ENCODE data around the gene UQCRC1.

Gene UQCRC1

DNA sequence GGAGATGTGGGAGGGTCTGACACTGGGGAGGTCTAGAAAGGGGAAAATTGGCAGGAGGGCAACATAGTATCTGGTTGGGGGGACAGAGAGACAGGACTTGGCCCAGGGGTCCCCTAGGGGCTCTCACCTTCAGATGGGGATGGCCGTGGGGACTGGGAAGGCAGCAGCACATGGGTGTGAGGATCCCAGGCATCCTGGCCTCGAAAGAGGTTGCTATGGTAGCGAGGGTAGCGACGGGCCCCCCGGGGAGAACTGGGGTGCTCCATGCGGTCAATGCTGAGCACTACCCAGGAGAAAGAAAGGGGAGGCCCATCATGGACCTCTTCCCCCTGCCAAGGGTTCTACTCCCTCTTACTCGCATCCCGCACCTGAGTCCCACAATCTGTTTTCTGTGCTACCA, 38.3 kb upstream of the UQCRC1 start:
- peaks cover 0 to 3% of the 10 kb centered on the region in 2 donors for H3K4me1 ChIP-seq (ENCODE audit: control insufficient read depth in 2 of 2, insufficient read depth in 2 of 2, low read length in 2 of 2)
- no peaks in the 10 kb centered on the region for H3K36me3 ChIP-seq (ENCODE audit: control insufficient read depth in 2 of 2, insufficient read depth in 2 of 2, low read length in 2 of 2)
- H3K9ac ChIP-seq (ENCODE audit: low read depth in 1 of 2, low read length in 2 of 2), result no peak overlapping the region
- H3K4me3 ChIP-seq (ENCODE audit: low read length in 2 of 2), result no peak overlapping the region
- no peak overlapping the region for H3K27ac ChIP-seq (ENCODE audit: low read depth in 2 of 2, low read length in 2 of 2)
- H3K9me3 ChIP-seq (ENCODE audit: control insufficient read depth in 2 of 2, low read length in 2 of 2), result no peaks in the 10 kb centered on the region
- H3K27me3 ChIP-seq (ENCODE audit: control insufficient read depth in 2 of 2, insufficient read depth in 2 of 2, low read length in 2 of 2), result no peaks in the 10 kb centered on the region

DNA sequence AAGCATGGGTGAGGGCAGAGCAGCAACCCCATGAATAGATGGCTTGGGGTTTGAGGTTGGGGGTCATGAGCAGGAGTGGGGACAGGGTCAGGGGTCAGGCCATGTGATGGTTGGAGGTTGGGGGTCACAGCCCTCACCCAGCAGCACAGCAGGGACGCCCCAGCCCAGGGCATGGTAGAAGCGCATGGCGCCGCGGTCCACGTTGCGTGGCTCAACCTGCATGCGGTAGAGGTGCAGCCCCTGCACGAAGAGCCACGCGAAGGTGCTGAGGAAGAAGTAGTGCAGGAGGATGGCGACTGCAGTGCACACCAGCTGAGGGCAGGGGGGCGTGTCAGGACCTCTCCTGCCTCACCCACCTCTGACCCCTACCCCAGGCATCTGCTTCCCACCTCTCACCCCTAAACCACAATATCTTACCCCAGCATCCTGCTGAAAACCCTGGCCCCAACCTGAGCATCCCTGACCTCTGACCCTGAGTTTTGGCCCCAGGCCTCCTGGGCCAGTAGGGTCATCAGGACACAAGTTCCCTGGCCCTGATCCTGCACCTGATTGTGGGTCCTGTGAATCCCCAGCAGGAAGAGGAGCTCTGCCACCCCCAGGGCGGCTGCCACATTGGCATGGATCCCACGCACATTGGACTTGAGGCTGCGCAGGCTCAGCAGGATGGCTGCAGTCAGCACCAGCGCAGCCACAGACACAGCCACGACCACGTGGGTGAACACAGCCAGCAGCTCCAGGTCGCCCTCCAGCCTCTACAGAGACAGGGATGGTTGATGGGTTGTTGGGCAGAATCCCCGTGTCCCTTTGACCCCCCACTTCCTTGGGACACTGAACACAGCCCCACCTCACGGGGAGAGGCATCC, 35.7 kb upstream of the UQCRC1 start:
- Histone ChIP-seq H3K36me3 (ENCODE audit: control insufficient read depth in 2 of 2, insufficient read depth in 2 of 2, low read length in 2 of 2) (no peaks in the 10 kb centered on the region), H3K9ac (ENCODE audit: low read depth in 1 of 2, low read length in 2 of 2) (no peak overlapping the region), H3K4me3 (ENCODE audit: low read length in 2 of 2) (no peak overlapping the region), H3K27me3 (ENCODE audit: control insufficient read depth in 2 of 2, insufficient read depth in 2 of 2, low read length in 2 of 2) (no peaks in the 10 kb centered on the region), H3K27ac (ENCODE audit: low read depth in 2 of 2, low read length in 2 of 2) (no peak overlapping the region), H3K4me1 (ENCODE audit: control insufficient read depth in 2 of 2, insufficient read depth in 2 of 2, low read length in 2 of 2) (no peaks in the 10 kb centered on the region), H3K9me3 (ENCODE audit: control insufficient read depth in 2 of 2, low read length in 2 of 2) (no peaks in the 10 kb centered on the region)

- no peak overlapping the region for H3K9ac ChIP-seq (ENCODE audit: low read depth in 1 of 2, low read length in 2 of 2)
- no peak overlapping the region for H3K27ac ChIP-seq (ENCODE audit: low read depth in 2 of 2, low read length in 2 of 2)
- H3K9me3 ChIP-seq (ENCODE audit: control insufficient read depth in 2 of 2, low read length in 2 of 2), result no peaks in the 10 kb centered on the region
- H3K27me3 ChIP-seq (ENCODE audit: control insufficient read depth in 2 of 2, insufficient read depth in 2 of 2, low read length in 2 of 2), result no peaks in the 10 kb centered on the region
- H3K36me3 ChIP-seq (ENCODE audit: control insufficient read depth in 2 of 2, insufficient read depth in 2 of 2, low read length in 2 of 2), result no peaks in the 10 kb centered on the region
- no peaks in the 10 kb centered on the region for H3K4me1 ChIP-seq (ENCODE audit: control insufficient read depth in 2 of 2, insufficient read depth in 2 of 2, low read length in 2 of 2)
- no peak overlapping the region for H3K4me3 ChIP-seq (ENCODE audit: low read length in 2 of 2)
Observed at GRCh38 chr3:48642605-48643004, 33.2 kb upstream of the UQCRC1 start.

DNA sequence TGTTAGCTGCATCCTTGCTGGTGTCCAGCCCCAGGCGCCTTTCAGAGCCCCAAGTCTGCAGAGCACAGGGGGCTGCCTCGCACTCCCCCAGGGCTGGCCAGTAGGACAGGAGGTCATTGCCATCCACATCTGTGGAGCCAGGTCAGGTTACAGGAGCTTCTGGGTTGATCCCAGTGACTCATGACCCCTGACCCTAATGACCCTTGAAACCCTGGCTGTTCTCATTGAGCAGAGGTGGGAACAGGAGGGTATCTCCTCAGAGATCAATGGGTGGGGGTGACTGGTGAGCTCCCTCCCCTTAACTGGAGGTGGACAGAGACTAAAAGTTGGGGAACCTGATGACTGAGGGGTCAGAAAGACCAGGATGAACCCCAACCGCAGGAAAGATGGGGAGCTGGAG, 31.9 kb upstream of the UQCRC1 start:
- Histone ChIP-seq H3K9me3 (ENCODE audit: control insufficient read depth in 2 of 2, low read length in 2 of 2) (no peaks in the 10 kb centered on the region), H3K36me3 (ENCODE audit: control insufficient read depth in 2 of 2, insufficient read depth in 2 of 2, low read length in 2 of 2) (no peaks in the 10 kb centered on the region)

GRCh38 chr3:48639944-48640606, 30.6 kb upstream of the UQCRC1 start:
- no peaks in the 10 kb centered on the region for H3K9me3 ChIP-seq (ENCODE audit: control insufficient read depth in 2 of 2, low read length in 2 of 2)
- H3K4me1 ChIP-seq (ENCODE audit: control insufficient read depth in 2 of 2, insufficient read depth in 2 of 2, low read length in 2 of 2), result peaks cover 7 to 9% of the 10 kb centered on the region in 2 donors
- H3K27ac ChIP-seq (ENCODE audit: low read depth in 2 of 2, low read length in 2 of 2), result no peak overlapping the region
- no peak overlapping the region for H3K9ac ChIP-seq (ENCODE audit: low read depth in 1 of 2, low read length in 2 of 2)
- no peaks in the 10 kb centered on the region for H3K36me3 ChIP-seq (ENCODE audit: control insufficient read depth in 2 of 2, insufficient read depth in 2 of 2, low read length in 2 of 2)
- no peaks in the 10 kb centered on the region for H3K27me3 ChIP-seq (ENCODE audit: control insufficient read depth in 2 of 2, insufficient read depth in 2 of 2, low read length in 2 of 2)
- H3K4me3 ChIP-seq (ENCODE audit: low read length in 2 of 2), result no peak overlapping the region

More for the DNA sequence above, 31.9 kb upstream of the UQCRC1 start:
- H3K27ac ChIP-seq (ENCODE audit: low read depth in 2 of 2, low read length in 2 of 2), result no peak overlapping the region
- H3K27me3 ChIP-seq (ENCODE audit: control insufficient read depth in 2 of 2, insufficient read depth in 2 of 2, low read length in 2 of 2), result no peaks in the 10 kb centered on the region
- H3K4me1 ChIP-seq (ENCODE audit: control insufficient read depth in 2 of 2, insufficient read depth in 2 of 2, low read length in 2 of 2), result peaks cover 0 to under 1% of the 10 kb centered on the region in 2 donors
- no peak overlapping the region for H3K9ac ChIP-seq (ENCODE audit: low read depth in 1 of 2, low read length in 2 of 2)
- H3K4me3 ChIP-seq (ENCODE audit: low read length in 2 of 2), result no peak overlapping the region

DNA sequence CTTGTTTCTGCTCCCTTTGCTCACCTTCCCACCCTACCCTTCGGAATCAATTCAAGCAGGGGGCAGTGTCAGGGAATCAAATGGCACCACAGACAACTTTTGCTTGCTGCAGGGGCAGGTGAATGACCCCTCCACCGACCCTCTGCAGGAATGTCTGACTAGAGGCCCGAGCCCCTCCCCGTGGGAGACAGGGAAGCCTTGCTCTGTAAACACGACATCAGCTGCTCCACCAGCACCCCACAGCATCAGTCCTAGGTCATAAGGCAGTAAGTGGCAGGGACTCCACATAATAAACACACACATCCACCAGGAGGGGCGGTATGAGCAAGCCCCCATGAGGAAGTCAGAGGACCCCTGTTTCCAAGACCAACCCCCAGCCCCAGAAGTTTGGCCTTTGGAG, 27.9 kb upstream of the UQCRC1 start:
- H3K9ac ChIP-seq (ENCODE audit: low read depth in 1 of 2, low read length in 2 of 2), result no peak overlapping the region
- H3K27me3 ChIP-seq (ENCODE audit: control insufficient read depth in 2 of 2, insufficient read depth in 2 of 2, low read length in 2 of 2), result no peaks in the 10 kb centered on the region
- no peaks in the 10 kb centered on the region for H3K9me3 ChIP-seq (ENCODE audit: control insufficient read depth in 2 of 2, low read length in 2 of 2)
- H3K27ac ChIP-seq (ENCODE audit: low read depth in 2 of 2, low read length in 2 of 2), result no peak overlapping the region
- peaks cover 11 to 12% of the 10 kb centered on the region in 2 donors for H3K36me3 ChIP-seq (ENCODE audit: control insufficient read depth in 2 of 2, insufficient read depth in 2 of 2, low read length in 2 of 2)
- no peak overlapping the region for H3K4me3 ChIP-seq (ENCODE audit: low read length in 2 of 2)
- H3K4me1 ChIP-seq (ENCODE audit: control insufficient read depth in 2 of 2, insufficient read depth in 2 of 2, low read length in 2 of 2), result peaks cover 17 to 19% of the 10 kb centered on the region in 2 donors

GRCh38 chr3:48636149-48636655, 26.8 kb upstream of the UQCRC1 start:
- H3K27ac ChIP-seq (ENCODE audit: low read depth in 2 of 2, low read length in 2 of 2), result peak overlapping the region; percentile 81 to 82
- H3K9me3 ChIP-seq (ENCODE audit: control insufficient read depth in 2 of 2, low read length in 2 of 2), result no peaks in the 10 kb centered on the region
- peaks cover 19 to 22% of the 10 kb centered on the region in 2 donors for H3K36me3 ChIP-seq (ENCODE audit: control insufficient read depth in 2 of 2, insufficient read depth in 2 of 2, low read length in 2 of 2)
- H3K4me3 ChIP-seq (ENCODE audit: low read length in 2 of 2), result peak overlapping the region; percentile 68 to 84
- H3K27me3 ChIP-seq (ENCODE audit: control insufficient read depth in 2 of 2, insufficient read depth in 2 of 2, low read length in 2 of 2), result no peaks in the 10 kb centered on the region
- H3K4me1 ChIP-seq (ENCODE audit: control insufficient read depth in 2 of 2, insufficient read depth in 2 of 2, low read length in 2 of 2), result peaks cover 17 to 19% of the 10 kb centered on the region in 2 donors
- peak overlapping the region; percentile 75 to 76 for H3K9ac ChIP-seq (ENCODE audit: low read depth in 1 of 2, low read length in 2 of 2)

GRCh38 chr3:48635222-48636021, 26.0 kb upstream of the UQCRC1 start, which contains the start of gene SLC26A6:
Gene SLC26A6, minus strand, starts transcription at chr3:48635461. Its CDS starts 68 bp downstream, at chr3:48635393.
- H3K9ac ChIP-seq (ENCODE audit: low read depth in 1 of 2, low read length in 2 of 2), result peak within 1 kb of the TSS; percentile 75 to 79
- peaks cover 17 to 19% of the 10 kb centered on the region in 2 donors for H3K4me1 ChIP-seq (ENCODE audit: control insufficient read depth in 2 of 2, insufficient read depth in 2 of 2, low read length in 2 of 2)
- peaks cover 26 to 30% of the 10 kb centered on the region in 2 donors for H3K36me3 ChIP-seq (ENCODE audit: control insufficient read depth in 2 of 2, insufficient read depth in 2 of 2, low read length in 2 of 2)
- no peaks in the 10 kb centered on the region for H3K27me3 ChIP-seq (ENCODE audit: control insufficient read depth in 2 of 2, insufficient read depth in 2 of 2, low read length in 2 of 2)
- peak within 1 kb of the TSS; percentile 68 to 84 for H3K4me3 ChIP-seq (ENCODE audit: low read length in 2 of 2)
- peak within 1 kb of the TSS; percentile 81 to 82 for H3K27ac ChIP-seq (ENCODE audit: low read depth in 2 of 2, low read length in 2 of 2)
- no peaks in the 10 kb centered on the region for H3K9me3 ChIP-seq (ENCODE audit: control insufficient read depth in 2 of 2, low read length in 2 of 2)

- Histone ChIP-seq H3K9me3 (ENCODE audit: control insufficient read depth in 2 of 2, low read length in 2 of 2) (no peaks in the 10 kb centered on the region), H3K4me3 (ENCODE audit: low read length in 2 of 2) (peak overlapping the region; percentile 68 to 84), H3K27ac (ENCODE audit: low read depth in 2 of 2, low read length in 2 of 2) (peak overlapping the region; percentile 61 to 80), H3K9ac (ENCODE audit: low read depth in 1 of 2, low read length in 2 of 2) (peak overlapping the region; percentile 75 to 79), H3K4me1 (ENCODE audit: control insufficient read depth in 2 of 2, insufficient read depth in 2 of 2, low read length in 2 of 2) (peaks cover 17 to 19% of the 10 kb centered on the region in 2 donors), H3K36me3 (ENCODE audit: control insufficient read depth in 2 of 2, insufficient read depth in 2 of 2, low read length in 2 of 2) (peaks cover 32 to 37% of the 10 kb centered on the region in 2 donors), H3K27me3 (ENCODE audit: control insufficient read depth in 2 of 2, insufficient read depth in 2 of 2, low read length in 2 of 2) (no peaks in the 10 kb centered on the region)
Observed at GRCh38 chr3:48634661-48635221, 25.3 kb upstream of the UQCRC1 start.

All from mucosa of rectum (tissue), 2 donors.